ENCODE measurements around the gene RANBP1.
"Not testable (repeated sequence)": the region's sequence is repeated elsewhere in the genome, so short reads cannot be mapped to it uniquely, and the experiment has no call there.

RANBP1 gene

DNA sequence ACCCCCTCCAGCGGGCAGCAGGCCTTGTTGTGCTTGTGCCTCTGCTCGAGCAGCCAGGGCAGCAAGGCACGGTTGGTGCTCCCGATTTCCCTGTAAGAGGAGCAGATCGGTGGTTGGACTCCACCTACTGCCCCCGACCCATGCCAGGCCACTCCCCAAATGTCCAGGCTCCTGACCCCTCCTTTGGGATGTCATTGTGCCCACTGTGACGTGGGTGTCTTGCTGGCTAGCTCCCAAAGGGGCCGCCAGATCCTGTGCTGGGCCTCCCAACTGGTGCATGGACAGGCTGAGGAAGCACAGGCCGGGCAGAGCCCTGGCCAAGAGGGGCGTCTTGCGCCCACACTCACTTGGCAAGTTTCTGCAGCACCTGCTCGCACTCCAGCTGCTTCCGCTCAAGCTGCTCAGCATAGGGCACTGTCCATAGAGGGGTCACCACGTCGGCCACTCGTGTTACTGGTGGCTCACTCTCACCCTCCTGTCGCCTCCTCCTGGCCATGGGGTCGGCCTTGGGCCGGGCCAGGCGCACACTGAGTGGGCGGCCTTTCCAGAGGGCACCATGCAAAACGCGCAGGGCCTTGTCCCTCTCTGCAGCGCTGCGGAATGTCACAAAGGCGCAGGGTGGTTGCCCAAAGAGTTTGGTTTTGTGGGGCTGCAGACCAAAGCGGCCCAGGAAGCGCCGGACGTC lies at the start of gene RANBP1:
Gene RANBP1 (plus strand): TSS at position 414 of the 685 bp plus-strand sequence. CDS start 81 bp downstream, at position 495.
- no peaks in the 10 kb centered on the region for H3K9me3 Mint-ChIP-seq
- peaks cover 20% of the 10 kb centered on the region for H3K4me1 Mint-ChIP-seq
- H3K36me3 Mint-ChIP-seq: peaks cover 7% of the 10 kb centered on the region
- peak within 1 kb of the TSS; percentile 95 for H3K27ac Mint-ChIP-seq
- DNase-seq (ENCODE audit: low spot score in 2 of 2) (no peak), ATAC-seq (ENCODE audit: low read depth) (no peak)
- peak within 1 kb of the TSS; percentile 95 for H3K4me3 Mint-ChIP-seq
- no peaks in the 10 kb centered on the region for H3K27me3 Mint-ChIP-seq

DNA sequence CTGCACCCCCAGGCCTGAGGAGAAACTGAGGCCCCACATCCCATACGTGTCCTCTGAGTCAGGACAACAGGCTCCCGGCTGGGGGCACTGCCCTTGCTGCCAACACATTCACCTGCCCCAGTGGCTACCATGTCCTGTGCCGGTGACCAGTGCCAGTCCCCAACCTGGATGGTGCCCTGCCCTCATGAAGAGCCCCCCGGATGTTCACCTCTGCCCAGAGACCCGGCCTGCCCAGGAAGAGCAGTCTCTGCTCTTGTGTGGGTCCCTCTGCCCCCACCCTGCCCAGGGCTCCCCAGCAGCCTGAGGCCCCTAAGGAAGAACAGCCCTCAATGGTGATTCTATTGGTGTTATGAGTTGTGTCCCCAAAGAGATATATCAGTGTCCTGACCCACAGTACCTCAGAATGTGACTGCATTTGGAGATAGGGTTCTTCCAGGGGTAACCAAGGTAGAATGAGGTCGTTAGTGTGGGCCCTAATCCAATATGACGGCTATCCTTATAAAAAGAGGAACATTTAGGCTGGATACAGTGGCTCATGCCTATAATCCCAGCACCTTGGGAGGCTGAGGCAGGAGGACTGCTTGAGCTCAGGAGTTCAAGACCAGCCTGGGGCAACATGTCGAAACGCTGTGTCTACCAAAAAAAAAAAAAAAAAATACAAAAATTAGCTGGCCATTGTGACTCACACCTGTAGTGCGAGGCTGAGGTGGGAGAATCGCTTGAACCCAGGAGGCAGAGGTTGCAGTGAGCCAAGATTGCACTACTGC lies 49.1 kb upstream of the RANBP1 start:
- no peaks in the 10 kb centered on the region for H3K9me3 Mint-ChIP-seq
- H3K27ac Mint-ChIP-seq: no peak overlapping the region
- H3K4me1 Mint-ChIP-seq: no peaks in the 10 kb centered on the region

DNA sequence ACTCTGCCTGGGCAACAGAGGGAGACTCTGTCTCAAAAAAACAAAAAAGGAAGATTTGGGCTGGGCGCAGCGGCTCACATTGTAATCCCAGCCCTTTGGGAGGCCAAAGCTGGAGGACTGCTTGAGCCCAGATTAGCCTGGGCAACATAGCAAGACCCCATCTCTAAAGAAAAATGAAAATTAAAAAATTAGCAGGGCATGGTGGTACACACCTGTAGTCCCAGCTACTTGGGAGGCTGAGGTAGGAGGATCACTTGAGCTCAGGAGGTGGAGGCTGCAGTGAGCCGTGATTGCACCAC lies 48.6 kb upstream of the RANBP1 start:
- H3K36me3 Mint-ChIP-seq, H3K4me3 Mint-ChIP-seq, H3K4me1 Mint-ChIP-seq: not testable (repeated sequence)

More for the DNA sequence above, 49.1 kb upstream of the RANBP1 start:
- Mint-ChIP-seq H3K36me3 (peaks cover 9% of the 10 kb centered on the region), H3K27me3 (no peaks in the 10 kb centered on the region), H3K4me3 (no peak overlapping the region)
- no peak for DNase-seq (ENCODE audit: low spot score in 2 of 2)
- ATAC-seq (ENCODE audit: low read depth): no peak

DNA sequence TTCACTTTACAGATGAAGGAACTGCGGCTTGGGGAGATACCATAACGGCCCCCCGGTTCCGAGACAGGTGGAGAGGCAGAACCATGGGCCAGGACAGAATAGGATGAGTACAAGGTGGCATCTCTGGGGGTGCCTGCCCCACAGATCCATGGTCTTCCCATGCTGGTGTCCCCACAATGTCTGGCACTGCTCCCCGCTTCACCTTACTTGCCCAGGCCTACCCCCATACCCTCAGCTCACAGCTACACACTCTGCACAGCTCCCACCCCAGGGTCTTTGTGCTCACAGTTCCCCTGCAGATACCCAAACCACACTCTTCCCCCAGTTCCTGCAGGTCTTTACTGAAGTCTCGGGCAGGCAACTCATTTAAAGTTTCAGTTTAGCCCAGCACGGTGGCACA lies 47.3 kb upstream of the RANBP1 start:
- H3K4me3 Mint-ChIP-seq: no peak overlapping the region
- no peaks in the 10 kb centered on the region for H3K9me3 Mint-ChIP-seq
- no peaks in the 10 kb centered on the region for H3K4me1 Mint-ChIP-seq
- DNase-seq (ENCODE audit: low spot score in 2 of 2) (no peak), ATAC-seq (ENCODE audit: low read depth) (no peak)
- no peaks in the 10 kb centered on the region for H3K27me3 Mint-ChIP-seq
- H3K36me3 Mint-ChIP-seq: peaks cover 3% of the 10 kb centered on the region
- H3K27ac Mint-ChIP-seq: no peak overlapping the region

More for the DNA sequence above, 48.6 kb upstream of the RANBP1 start:
- not testable (repeated sequence) for H3K27me3 Mint-ChIP-seq; H3K27ac Mint-ChIP-seq; ATAC-seq (ENCODE audit: low read depth); DNase-seq (ENCODE audit: low spot score in 2 of 2); H3K9me3 Mint-ChIP-seq

DNA sequence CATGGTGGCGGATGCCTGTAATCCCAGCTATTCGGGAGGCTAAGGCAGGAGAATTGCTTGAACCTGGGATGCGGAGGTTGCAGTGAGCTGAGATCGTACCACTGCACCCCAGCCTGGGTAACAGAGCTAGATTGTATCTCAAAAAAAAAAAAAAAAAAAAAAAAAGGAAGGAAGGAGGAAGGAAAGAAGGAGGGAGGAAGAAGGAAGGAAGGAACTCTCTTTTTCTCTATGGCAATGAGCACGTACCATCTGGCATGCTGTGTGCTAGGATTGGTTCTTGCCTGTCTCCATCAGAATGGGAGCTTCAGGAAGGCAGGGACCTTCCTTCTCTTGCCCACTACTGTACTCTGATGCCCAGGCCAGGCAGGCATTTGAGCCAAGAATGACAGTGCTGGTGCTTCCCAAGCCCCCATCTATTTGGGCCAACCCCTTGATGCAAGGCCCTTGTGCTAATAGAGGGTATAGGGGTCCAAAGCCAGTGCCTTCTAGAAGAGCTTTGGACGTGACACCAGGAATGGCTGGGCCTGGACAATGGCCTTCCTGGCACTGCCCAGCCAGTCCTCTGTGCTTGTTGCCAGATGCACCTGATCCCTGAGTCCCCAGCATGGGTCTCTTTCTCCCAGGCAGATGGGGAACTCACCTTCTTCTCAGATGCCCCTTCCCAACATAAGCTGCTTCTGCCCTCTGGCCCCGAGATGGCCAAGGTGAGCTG lies 46.4 kb upstream of the RANBP1 start:
- Mint-ChIP-seq H3K27me3 (no peaks in the 10 kb centered on the region), H3K4me1 (no peaks in the 10 kb centered on the region), H3K4me3 (no peak overlapping the region), H3K9me3 (no peaks in the 10 kb centered on the region), H3K27ac (no peak overlapping the region), H3K36me3 (peaks cover 3% of the 10 kb centered on the region)
- DNase-seq (ENCODE audit: low spot score in 2 of 2) (no peak), ATAC-seq (ENCODE audit: low read depth) (no peak)

DNA sequence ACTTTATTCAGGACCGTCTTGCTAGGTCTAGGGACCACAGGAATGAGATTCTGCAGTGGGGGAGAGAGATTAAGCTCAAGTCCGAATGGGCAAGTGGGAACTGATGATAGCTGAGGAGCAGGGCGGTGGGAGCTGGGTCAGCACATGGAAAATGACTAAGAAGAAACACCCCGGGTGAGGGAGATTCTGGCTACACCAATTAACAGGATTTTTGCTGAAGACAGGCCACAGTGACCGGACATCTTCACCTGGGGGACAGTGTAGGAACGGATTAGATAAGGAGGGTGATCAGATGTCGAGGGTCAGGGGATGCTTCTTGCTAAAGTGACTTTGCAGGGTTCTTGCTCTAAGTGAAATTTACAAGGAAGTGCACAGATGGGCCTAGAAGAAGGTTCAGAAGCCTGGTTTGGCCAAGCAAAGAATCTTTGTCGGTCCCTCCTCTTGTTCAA lies 44.4 kb upstream of the RANBP1 start:
- no peaks in the 10 kb centered on the region for H3K27me3 Mint-ChIP-seq
- no peak overlapping the region for H3K27ac Mint-ChIP-seq
- ATAC-seq (ENCODE audit: low read depth): no peak
- H3K9me3 Mint-ChIP-seq: no peaks in the 10 kb centered on the region
- H3K4me3 Mint-ChIP-seq: no peak overlapping the region
- H3K4me1 Mint-ChIP-seq: no peaks in the 10 kb centered on the region
- DNase-seq (ENCODE audit: low spot score in 2 of 2): no peak
- H3K36me3 Mint-ChIP-seq: no peaks in the 10 kb centered on the region

DNA sequence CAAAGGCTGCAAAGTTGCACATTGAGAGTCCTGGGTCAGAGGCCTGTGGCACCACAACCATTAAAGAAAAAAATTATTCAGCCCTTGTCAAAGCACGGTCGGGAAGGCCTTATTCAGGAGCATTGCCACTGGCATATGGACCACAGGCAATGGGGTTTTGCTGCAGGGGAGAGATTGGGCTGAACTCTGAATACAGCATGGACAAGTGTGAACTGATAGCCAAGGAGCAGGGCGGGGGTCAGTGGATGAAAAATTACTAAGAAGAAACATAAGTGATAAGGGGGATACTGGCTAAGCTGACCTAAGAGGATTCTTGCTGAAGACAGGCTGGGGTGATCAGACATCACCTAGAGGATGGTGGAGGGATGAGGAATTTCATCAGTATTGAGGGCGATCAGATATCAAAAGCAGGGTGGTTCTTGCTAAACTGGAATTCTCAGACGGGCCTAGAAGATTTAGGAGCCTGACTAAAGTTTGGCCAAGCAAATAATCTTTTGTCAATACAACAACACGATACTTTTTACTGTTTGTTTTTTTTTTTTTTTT lies 39.2 kb upstream of the RANBP1 start:
- no peak for DNase-seq (ENCODE audit: low spot score in 2 of 2)
- no peaks in the 10 kb centered on the region for H3K36me3 Mint-ChIP-seq
- ATAC-seq (ENCODE audit: low read depth): no peak
- H3K4me1 Mint-ChIP-seq: peaks cover 8% of the 10 kb centered on the region
- no peak overlapping the region for H3K4me3 Mint-ChIP-seq
- H3K27ac Mint-ChIP-seq: no peak overlapping the region
- no peaks in the 10 kb centered on the region for H3K9me3 Mint-ChIP-seq
- H3K27me3 Mint-ChIP-seq: no peaks in the 10 kb centered on the region

DNA sequence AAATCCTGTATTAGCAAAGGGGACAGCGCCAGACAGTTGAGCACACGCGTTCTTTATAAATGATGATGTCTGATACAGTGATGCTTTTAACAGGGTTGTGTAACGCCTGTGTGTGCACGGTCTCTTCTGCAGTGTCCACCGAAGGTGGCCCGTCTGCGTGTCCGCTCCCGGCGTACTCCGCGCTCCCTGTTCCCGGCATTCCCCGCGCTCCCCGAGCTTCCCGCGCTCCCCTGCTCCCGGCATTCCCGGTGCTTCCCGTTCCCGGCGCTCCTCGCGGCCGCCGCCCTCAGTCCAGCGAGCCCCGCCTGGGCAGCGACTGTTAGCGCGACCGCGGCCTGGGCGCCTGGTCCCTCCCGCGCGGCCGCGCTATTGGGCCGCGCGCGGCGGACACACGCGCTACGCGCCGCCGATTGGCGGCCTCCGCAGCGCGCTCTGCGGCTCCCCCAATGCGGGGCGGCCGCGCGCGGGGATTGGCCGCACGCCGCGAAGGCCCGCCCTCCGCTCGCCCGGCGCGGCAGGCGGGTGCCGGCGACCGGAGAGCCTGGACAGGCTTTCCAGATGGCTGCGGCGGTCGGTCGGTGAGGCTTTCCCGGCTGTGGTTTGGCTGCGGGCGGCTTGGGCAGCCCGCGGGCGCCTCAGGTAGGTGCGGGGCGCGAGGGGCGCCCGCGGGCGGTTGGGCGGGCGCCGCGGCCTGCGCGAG lies 36.0 kb upstream of the RANBP1 start, which contains the start of gene DGCR8:
Gene DGCR8 (plus strand): TSS at position 497 of the 700 bp plus-strand sequence. CDS start 5,723 bp downstream, outside the sequence.
- Mint-ChIP-seq H3K27me3 (no peaks in the 10 kb centered on the region), H3K4me3 (peak within 1 kb of the TSS; percentile 86), H3K9me3 (no peaks in the 10 kb centered on the region), H3K36me3 (no peaks in the 10 kb centered on the region), H3K4me1 (peaks cover 26% of the 10 kb centered on the region), H3K27ac (peak within 1 kb of the TSS; percentile 69)
- DNase-seq (ENCODE audit: low spot score in 2 of 2): peak; percentile 57 to 74
- ATAC-seq (ENCODE audit: low read depth): peak; percentile 91

DNA sequence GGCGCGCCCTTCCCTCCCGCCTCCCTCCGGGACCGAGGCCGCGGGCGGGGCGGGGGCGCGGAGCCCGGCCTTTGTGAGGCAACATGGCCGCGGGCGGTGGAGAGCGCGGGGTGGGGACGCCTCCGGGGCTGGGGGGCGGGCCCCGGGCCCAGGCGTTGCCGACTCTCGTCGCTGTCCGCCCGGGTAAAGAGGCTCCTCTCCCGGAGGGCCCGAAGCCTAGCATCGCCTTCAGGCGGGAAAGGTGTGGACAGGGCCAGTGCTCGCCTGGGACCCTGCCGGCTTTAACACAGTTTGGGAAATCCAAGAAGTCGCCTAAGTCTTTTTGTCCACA lies 35.5 kb upstream of the RANBP1 start:
- H3K4me1 Mint-ChIP-seq: peaks cover 26% of the 10 kb centered on the region

DNA sequence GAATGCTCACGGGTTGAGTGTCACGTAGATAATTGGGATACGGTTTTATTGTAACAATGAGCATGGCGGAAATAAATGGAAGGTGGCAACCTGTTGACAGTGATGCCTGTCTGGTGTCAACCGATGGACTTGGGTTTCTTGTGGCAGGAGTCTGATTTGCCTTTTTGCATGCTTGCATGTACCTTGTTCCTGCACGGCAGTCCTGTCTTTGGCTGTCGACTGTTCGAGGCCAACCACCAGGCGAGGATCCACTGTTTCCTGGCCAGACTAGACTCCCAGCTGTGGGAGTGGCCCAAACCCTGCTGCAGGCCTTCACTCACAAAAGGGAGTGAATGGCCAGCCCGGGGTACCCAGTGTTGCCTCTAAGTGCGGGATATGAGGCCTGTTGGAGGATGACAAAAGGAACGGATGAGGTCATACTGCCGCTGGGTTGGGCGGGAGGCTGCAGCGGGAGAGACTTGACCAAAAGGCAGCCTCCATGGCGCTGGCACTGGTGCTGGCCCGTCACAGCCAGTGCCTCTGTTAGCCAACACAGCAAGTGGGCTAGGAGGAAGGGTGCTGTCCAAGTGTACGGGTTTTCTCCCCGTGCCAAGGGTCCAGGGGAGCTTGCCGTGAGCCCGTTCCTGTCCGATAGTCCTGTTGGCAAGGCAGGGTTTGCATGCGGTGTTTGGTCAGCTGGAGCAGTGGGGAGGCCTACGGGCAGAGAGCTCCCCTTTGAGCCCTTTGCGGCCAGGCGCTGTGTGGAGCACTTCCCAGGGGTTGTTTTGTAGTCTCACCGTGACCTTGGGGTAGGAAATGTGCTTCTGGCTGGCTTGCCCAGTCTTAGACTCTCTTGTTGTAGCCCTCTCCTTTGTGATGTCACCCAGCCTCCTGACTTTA lies 34.9 kb upstream of the RANBP1 start:
- no peaks in the 10 kb centered on the region for H3K27me3 Mint-ChIP-seq
- H3K4me3 Mint-ChIP-seq: peak overlapping the region; percentile 56
- no peak for DNase-seq (ENCODE audit: low spot score in 2 of 2)
- no peaks in the 10 kb centered on the region for H3K36me3 Mint-ChIP-seq
- no peaks in the 10 kb centered on the region for H3K9me3 Mint-ChIP-seq
- no peak for ATAC-seq (ENCODE audit: low read depth)
- H3K27ac Mint-ChIP-seq: no peak overlapping the region
- H3K4me1 Mint-ChIP-seq: peaks cover 26% of the 10 kb centered on the region

More for the DNA sequence above, 35.5 kb upstream of the RANBP1 start:
- Mint-ChIP-seq H3K27ac (no peak overlapping the region), H3K9me3 (no peaks in the 10 kb centered on the region), H3K36me3 (no peaks in the 10 kb centered on the region), H3K4me3 (peak overlapping the region; percentile 56), H3K27me3 (no peaks in the 10 kb centered on the region)
- ATAC-seq (ENCODE audit: low read depth) (peak; percentile 75), DNase-seq (ENCODE audit: low spot score in 2 of 2) (peak in 1 of 2 donors; percentile 57)

DNA sequence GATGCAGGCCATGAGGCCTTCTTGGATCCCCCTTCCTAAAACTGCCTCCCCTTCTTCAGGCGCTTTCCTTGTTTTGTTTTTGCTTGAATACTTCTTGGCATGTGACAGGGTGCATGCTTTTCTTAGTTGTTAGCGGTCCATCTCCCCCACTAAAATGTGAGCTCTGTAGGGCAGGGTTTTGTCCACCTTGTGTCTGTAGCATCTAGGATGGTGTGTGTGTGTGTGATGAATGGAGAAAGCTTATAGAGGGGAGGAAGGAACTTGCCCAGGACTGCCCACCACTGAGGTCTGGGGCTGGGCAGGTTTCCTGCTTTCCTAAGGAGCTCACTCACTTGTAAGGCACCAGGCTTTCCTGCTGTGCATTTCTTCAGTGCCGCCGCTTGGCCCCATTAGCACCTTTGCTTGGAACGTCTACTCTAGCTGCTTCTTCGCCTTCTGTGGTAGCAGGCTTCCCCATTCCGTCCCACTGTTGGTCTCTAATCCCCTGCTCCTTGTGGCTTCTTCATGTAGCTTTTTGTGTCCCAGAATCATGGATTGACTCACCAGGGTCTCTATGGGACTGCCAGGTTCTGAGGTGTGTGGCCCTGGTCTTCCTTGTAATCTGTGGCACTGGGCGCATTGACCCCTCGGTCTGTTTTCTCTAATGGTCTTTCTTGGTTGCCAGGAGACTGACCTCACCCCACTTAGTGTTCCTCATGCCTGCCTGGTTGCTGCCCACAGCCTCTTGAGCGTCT lies 32.6 kb upstream of the RANBP1 start:
- peaks cover 17% of the 10 kb centered on the region for H3K36me3 Mint-ChIP-seq
- H3K9me3 Mint-ChIP-seq: no peaks in the 10 kb centered on the region
- DNase-seq (ENCODE audit: low spot score in 2 of 2) (no peak), ATAC-seq (ENCODE audit: low read depth) (no peak)
- H3K27me3 Mint-ChIP-seq: no peaks in the 10 kb centered on the region
- H3K27ac Mint-ChIP-seq: peak overlapping the region; percentile 25
- H3K4me1 Mint-ChIP-seq: peaks cover 26% of the 10 kb centered on the region
- peak overlapping the region; percentile 28 for H3K4me3 Mint-ChIP-seq

DNA sequence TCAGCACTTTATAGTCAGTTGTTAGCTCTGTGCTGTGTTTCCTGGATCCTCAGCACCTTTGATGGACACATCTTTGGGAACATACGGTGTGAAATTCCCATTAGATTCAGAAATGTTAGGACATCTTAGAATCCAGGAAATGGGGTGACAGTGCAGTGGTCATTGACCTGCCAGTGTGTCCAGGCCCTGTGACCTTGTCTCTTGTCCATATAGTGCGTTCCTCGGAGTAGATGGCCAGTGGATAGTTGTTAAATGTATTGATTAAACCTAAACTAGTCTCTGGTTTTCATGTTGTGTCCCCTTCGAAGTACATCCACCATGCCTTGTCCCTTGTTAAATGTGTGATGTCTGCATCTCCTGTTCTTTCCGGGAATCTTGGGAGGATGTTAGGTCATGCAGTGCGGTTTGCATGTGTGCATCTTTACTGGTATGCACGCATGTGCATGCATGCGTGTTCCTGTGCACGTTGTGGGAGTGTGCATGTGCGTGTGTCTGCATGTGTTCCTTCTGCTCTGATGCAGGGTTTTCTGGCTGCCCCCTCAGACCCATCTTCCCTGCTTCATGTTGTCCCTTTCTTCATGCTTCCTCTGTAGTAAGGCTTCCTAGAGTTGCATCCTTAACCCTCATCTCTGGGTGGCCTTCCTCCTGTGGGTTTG lies 31.9 kb upstream of the RANBP1 start:
- no peak overlapping the region for H3K4me3 Mint-ChIP-seq
- DNase-seq (ENCODE audit: low spot score in 2 of 2) (no peak), ATAC-seq (ENCODE audit: low read depth) (no peak)
- peaks cover 26% of the 10 kb centered on the region for H3K4me1 Mint-ChIP-seq
- H3K27ac Mint-ChIP-seq: no peak overlapping the region
- peaks cover 17% of the 10 kb centered on the region for H3K36me3 Mint-ChIP-seq
- H3K27me3 Mint-ChIP-seq: no peaks in the 10 kb centered on the region
- no peaks in the 10 kb centered on the region for H3K9me3 Mint-ChIP-seq
